SKM-1 treated with dmso at 0.1 percent for 144 hours (cell line): ENCODE data around the gene WDR17.
A peak's percentile ranks its signal among the peaks of the same experiment; 100 is the strongest.

ENCODE experiments used
- DNase-seq: peaks from one replicate; lab custom pipeline; 2025; ENCODE audit not compliant: unreplicated experiment; lab: John Stamatoyannopoulos, UW

Gene WDR17

GRCh38 chr4:176065435-176066291, at the start of gene WDR17:
Gene WDR17 (plus strand): TSS chr4:176065841. CDS start chr4:176111581, 45,740 bp downstream.
- DNase-seq: peak; percentile 94

- no peak for DNase-seq
These were observed 49.0 kb upstream of the WDR17 start for GRCh38 chr4:176016601-176017000.

- DNase-seq: no peak
These were observed 45.1 kb upstream of the WDR17 start for GRCh38 chr4:176020481-176021085.

- DNase-seq: no peak
These were observed 35.2 kb upstream of the WDR17 start for GRCh38 chr4:176030391-176030790.

GRCh38 chr4:176031922-176032321, 33.7 kb upstream of the WDR17 start:
- no peak for DNase-seq

- DNase-seq: no peak
These were observed 33.2 kb upstream of the WDR17 start for GRCh38 chr4:176032454-176032853.

- DNase-seq: no peak
These were observed 31.1 kb upstream of the WDR17 start for GRCh38 chr4:176034499-176034898.

GRCh38 chr4:176034936-176035335, 30.7 kb upstream of the WDR17 start:
- no peak for DNase-seq

GRCh38 chr4:176036585-176037205, 28.9 kb upstream of the WDR17 start:
- DNase-seq: no peak

GRCh38 chr4:176038789-176039188, 26.9 kb upstream of the WDR17 start:
- DNase-seq: no peak

GRCh38 chr4:176042195-176042594, 23.4 kb upstream of the WDR17 start:
- DNase-seq: no peak

GRCh38 chr4:176043838-176044588, 21.6 kb upstream of the WDR17 start:
- DNase-seq: no peak

- no peak for DNase-seq
These were observed 21.1 kb upstream of the WDR17 start for GRCh38 chr4:176044589-176044951.

- no peak for DNase-seq
These were observed 17.0 kb upstream of the WDR17 start for GRCh38 chr4:176048631-176049030.

GRCh38 chr4:176052744-176053143, 12.9 kb upstream of the WDR17 start:
- DNase-seq: peak; percentile 27

GRCh38 chr4:176053785-176054184, 11.9 kb upstream of the WDR17 start:
- no peak for DNase-seq

- DNase-seq: no peak
These were observed 10.7 kb upstream of the WDR17 start for GRCh38 chr4:176054942-176055341.

GRCh38 chr4:176063718-176064117, 1.9 kb upstream of the WDR17 start:
- DNase-seq: no peak

- DNase-seq: no peak
These were observed 1.1 kb upstream of the WDR17 start for GRCh38 chr4:176064539-176064938.

- no peak for DNase-seq
These were observed 1.1 kb downstream of the WDR17 start for GRCh38 chr4:176066757-176067156.

- no peak for DNase-seq
These were observed 11.9 kb downstream of the WDR17 start for GRCh38 chr4:176077561-176077960.
